ENCODE results near the gene CPM.

CPM gene

GRCh38 chr12:68970951-68971350 lies 38.0 kb upstream of the CPM start:
- Histone ChIP-seq H2AFZ (ENCODE audit: low read length, unreplicated experiment) (no peak overlapping the region), H3K27ac (ENCODE audit: low read depth, low read length) (no peak overlapping the region), H3K79me2 (ENCODE audit: control insufficient read depth, insufficient read depth, low read length, unreplicated experiment) (no peaks in the 10 kb centered on the region), H3K4me1 (ENCODE audit: control insufficient read depth, insufficient read depth, low read length, unreplicated experiment) (peaks cover 13% of the 10 kb centered on the region), H3K36me3 (ENCODE audit: insufficient read depth, low read length) (no peaks in the 10 kb centered on the region), H3K4me3 (ENCODE audit: low read depth, low read length) (no peak overlapping the region), H3K27me3 (ENCODE audit: insufficient read depth, low read length) (no peaks in the 10 kb centered on the region)

GRCh38 chr12:68970306-68970705 lies 37.3 kb upstream of the CPM start:
- Histone ChIP-seq H3K4me1 (ENCODE audit: control insufficient read depth, insufficient read depth, low read length, unreplicated experiment) (peaks cover 13% of the 10 kb centered on the region), H2AFZ (ENCODE audit: low read length, unreplicated experiment) (no peak overlapping the region), H3K79me2 (ENCODE audit: control insufficient read depth, insufficient read depth, low read length, unreplicated experiment) (no peaks in the 10 kb centered on the region), H3K36me3 (ENCODE audit: insufficient read depth, low read length) (no peaks in the 10 kb centered on the region), H3K27me3 (ENCODE audit: insufficient read depth, low read length) (no peaks in the 10 kb centered on the region), H3K27ac (ENCODE audit: low read depth, low read length) (no peak overlapping the region), H3K4me3 (ENCODE audit: low read depth, low read length) (no peak overlapping the region)

GRCh38 chr12:68967046-68967445 lies 34.1 kb upstream of the CPM start:
- H3K4me1 ChIP-seq (ENCODE audit: control insufficient read depth, insufficient read depth, low read length, unreplicated experiment) = peaks cover 18% of the 10 kb centered on the region
- H2AFZ ChIP-seq (ENCODE audit: low read length, unreplicated experiment) = no peak overlapping the region
- no peaks in the 10 kb centered on the region for H3K27me3 ChIP-seq (ENCODE audit: insufficient read depth, low read length)
- H3K36me3 ChIP-seq (ENCODE audit: insufficient read depth, low read length) = no peaks in the 10 kb centered on the region
- H3K79me2 ChIP-seq (ENCODE audit: control insufficient read depth, insufficient read depth, low read length, unreplicated experiment) = no peaks in the 10 kb centered on the region
- H3K4me3 ChIP-seq (ENCODE audit: low read depth, low read length) = no peak overlapping the region
- H3K27ac ChIP-seq (ENCODE audit: low read depth, low read length) = no peak overlapping the region

GRCh38 chr12:68963856-68964745 lies 31.1 kb upstream of the CPM start:
- no peak overlapping the region for H3K4me3 ChIP-seq (ENCODE audit: low read depth, low read length)

GRCh38 chr12:68962877-68963855 lies 30.2 kb upstream of the CPM start:
- no peak overlapping the region for H2AFZ ChIP-seq (ENCODE audit: low read length, unreplicated experiment)
- H3K27ac ChIP-seq (ENCODE audit: low read depth, low read length) = no peak overlapping the region
- no peaks in the 10 kb centered on the region for H3K27me3 ChIP-seq (ENCODE audit: insufficient read depth, low read length)
- no peaks in the 10 kb centered on the region for H3K79me2 ChIP-seq (ENCODE audit: control insufficient read depth, insufficient read depth, low read length, unreplicated experiment)
- H3K4me3 ChIP-seq (ENCODE audit: low read depth, low read length) = no peak overlapping the region
- H3K36me3 ChIP-seq (ENCODE audit: insufficient read depth, low read length) = no peaks in the 10 kb centered on the region
- H3K4me1 ChIP-seq (ENCODE audit: control insufficient read depth, insufficient read depth, low read length, unreplicated experiment) = peaks cover 10% of the 10 kb centered on the region

More at GRCh38 chr12:68963856-68964745, 31.1 kb upstream of the CPM start:
- Histone ChIP-seq H3K27me3 (ENCODE audit: insufficient read depth, low read length) (no peaks in the 10 kb centered on the region), H3K79me2 (ENCODE audit: control insufficient read depth, insufficient read depth, low read length, unreplicated experiment) (no peaks in the 10 kb centered on the region), H2AFZ (ENCODE audit: low read length, unreplicated experiment) (no peak overlapping the region), H3K36me3 (ENCODE audit: insufficient read depth, low read length) (no peaks in the 10 kb centered on the region), H3K27ac (ENCODE audit: low read depth, low read length) (no peak overlapping the region), H3K4me1 (ENCODE audit: control insufficient read depth, insufficient read depth, low read length, unreplicated experiment) (peaks cover 10% of the 10 kb centered on the region)

GRCh38 chr12:68959891-68960464 lies 27.0 kb upstream of the CPM start:
- Histone ChIP-seq H3K4me3 (ENCODE audit: low read depth, low read length) (no peak overlapping the region), H3K27ac (ENCODE audit: low read depth, low read length) (no peak overlapping the region), H3K27me3 (ENCODE audit: insufficient read depth, low read length) (no peaks in the 10 kb centered on the region), H3K4me1 (ENCODE audit: control insufficient read depth, insufficient read depth, low read length, unreplicated experiment) (peaks cover 10% of the 10 kb centered on the region), H2AFZ (ENCODE audit: low read length, unreplicated experiment) (no peak overlapping the region), H3K79me2 (ENCODE audit: control insufficient read depth, insufficient read depth, low read length, unreplicated experiment) (no peaks in the 10 kb centered on the region), H3K36me3 (ENCODE audit: insufficient read depth, low read length) (no peaks in the 10 kb centered on the region)

- no peak overlapping the region for H2AFZ ChIP-seq (ENCODE audit: low read length, unreplicated experiment)
- no peak overlapping the region for H3K27ac ChIP-seq (ENCODE audit: low read depth, low read length)
Observed at GRCh38 chr12:68959143-68959858, 26.3 kb upstream of the CPM start.

GRCh38 chr12:68958322-68958721 lies 25.4 kb upstream of the CPM start:
- no peaks in the 10 kb centered on the region for H3K79me2 ChIP-seq (ENCODE audit: control insufficient read depth, insufficient read depth, low read length, unreplicated experiment)
- H3K27ac ChIP-seq (ENCODE audit: low read depth, low read length) = no peak overlapping the region
- peaks cover 7% of the 10 kb centered on the region for H3K4me1 ChIP-seq (ENCODE audit: control insufficient read depth, insufficient read depth, low read length, unreplicated experiment)
- no peaks in the 10 kb centered on the region for H3K36me3 ChIP-seq (ENCODE audit: insufficient read depth, low read length)
- no peak overlapping the region for H2AFZ ChIP-seq (ENCODE audit: low read length, unreplicated experiment)
- no peaks in the 10 kb centered on the region for H3K27me3 ChIP-seq (ENCODE audit: insufficient read depth, low read length)
- H3K4me3 ChIP-seq (ENCODE audit: low read depth, low read length) = no peak overlapping the region

More at GRCh38 chr12:68959143-68959858, 26.3 kb upstream of the CPM start:
- H3K79me2 ChIP-seq (ENCODE audit: control insufficient read depth, insufficient read depth, low read length, unreplicated experiment) = no peaks in the 10 kb centered on the region
- H3K36me3 ChIP-seq (ENCODE audit: insufficient read depth, low read length) = no peaks in the 10 kb centered on the region
- no peak overlapping the region for H3K4me3 ChIP-seq (ENCODE audit: low read depth, low read length)
- no peaks in the 10 kb centered on the region for H3K27me3 ChIP-seq (ENCODE audit: insufficient read depth, low read length)
- peaks cover 10% of the 10 kb centered on the region for H3K4me1 ChIP-seq (ENCODE audit: control insufficient read depth, insufficient read depth, low read length, unreplicated experiment)

- Histone ChIP-seq H3K4me1 (ENCODE audit: control insufficient read depth, insufficient read depth, low read length, unreplicated experiment) (no peaks in the 10 kb centered on the region), H3K27me3 (ENCODE audit: insufficient read depth, low read length) (no peaks in the 10 kb centered on the region), H3K36me3 (ENCODE audit: insufficient read depth, low read length) (no peaks in the 10 kb centered on the region), H3K4me3 (ENCODE audit: low read depth, low read length) (no peak overlapping the region), H3K27ac (ENCODE audit: low read depth, low read length) (no peak overlapping the region), H3K79me2 (ENCODE audit: control insufficient read depth, insufficient read depth, low read length, unreplicated experiment) (no peaks in the 10 kb centered on the region), H2AFZ (ENCODE audit: low read length, unreplicated experiment) (no peak overlapping the region)
Observed at GRCh38 chr12:68957273-68957672, 24.3 kb upstream of the CPM start.

- Histone ChIP-seq H2AFZ (ENCODE audit: low read length, unreplicated experiment) (no peak overlapping the region), H3K27ac (ENCODE audit: low read depth, low read length) (no peak overlapping the region), H3K27me3 (ENCODE audit: insufficient read depth, low read length) (no peaks in the 10 kb centered on the region), H3K79me2 (ENCODE audit: control insufficient read depth, insufficient read depth, low read length, unreplicated experiment) (no peaks in the 10 kb centered on the region), H3K4me3 (ENCODE audit: low read depth, low read length) (no peak overlapping the region), H3K36me3 (ENCODE audit: insufficient read depth, low read length) (no peaks in the 10 kb centered on the region), H3K4me1 (ENCODE audit: control insufficient read depth, insufficient read depth, low read length, unreplicated experiment) (no peaks in the 10 kb centered on the region)
Observed at GRCh38 chr12:68956466-68956865, 23.5 kb upstream of the CPM start.
